Endothelial cell of hepatic sinusoid (primary cell): ENCODE data around the gene NARS2.

Source experiments
- in situ Hi-C: cut with HindIII; loops from 2 replicates; pipeline ENCODE4 v1.10.0; 2017; ENCODE audit warnings: low sequenced_read_pairs

Gene NARS2

DNA sequence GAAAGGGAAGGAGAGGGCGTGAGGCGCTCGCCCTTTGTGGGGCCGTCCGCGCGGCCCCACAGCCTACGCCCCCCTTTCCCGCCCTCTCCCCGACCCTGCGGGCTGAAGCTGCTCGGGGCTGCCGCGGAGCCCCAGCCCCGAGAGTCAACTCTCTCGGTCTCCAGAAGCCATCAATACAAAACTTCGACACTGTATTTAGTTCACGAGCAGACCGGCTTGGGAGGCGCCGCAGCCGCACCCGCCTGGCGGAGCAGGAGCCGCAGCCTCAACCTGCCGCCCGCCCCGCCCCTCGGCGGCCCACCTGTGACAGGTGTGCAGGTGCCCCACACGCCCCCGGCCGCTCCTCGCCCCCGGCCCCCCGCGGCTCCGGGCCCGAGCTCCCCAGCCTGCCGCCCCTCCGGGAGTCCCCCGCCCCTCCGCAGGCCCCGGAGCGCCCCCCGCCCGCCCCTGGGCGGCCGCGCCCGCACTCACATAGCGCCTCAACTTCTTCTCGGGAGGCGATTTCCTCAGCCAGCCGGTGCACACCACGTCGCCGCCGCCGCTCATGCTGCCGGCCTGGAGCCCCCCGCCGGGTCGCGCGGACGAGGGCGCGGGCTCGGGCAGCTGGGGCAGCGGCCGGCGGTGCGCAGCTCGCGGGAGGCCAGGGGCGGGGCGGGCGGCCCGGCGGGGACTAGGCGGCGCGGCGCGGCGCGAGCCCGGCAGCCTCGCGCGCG lies 157.3 kb downstream of the NARS2 start, which contains the start of gene GAB2:
TSS of gene GAB2 (minus strand) at position 646 of the 713 bp plus-strand sequence. CDS start at position 546, 100 bp downstream.
- in situ Hi-C loops: no loop called here

- in situ Hi-C loops: no loop called here
These were observed 158.1 kb downstream of the NARS2 start for GRCh38 chr11:78416285-78417174.

- in situ Hi-C loops: no loop called here
These were observed 159.3 kb downstream of the NARS2 start for GRCh38 chr11:78415338-78415737.

DNA sequence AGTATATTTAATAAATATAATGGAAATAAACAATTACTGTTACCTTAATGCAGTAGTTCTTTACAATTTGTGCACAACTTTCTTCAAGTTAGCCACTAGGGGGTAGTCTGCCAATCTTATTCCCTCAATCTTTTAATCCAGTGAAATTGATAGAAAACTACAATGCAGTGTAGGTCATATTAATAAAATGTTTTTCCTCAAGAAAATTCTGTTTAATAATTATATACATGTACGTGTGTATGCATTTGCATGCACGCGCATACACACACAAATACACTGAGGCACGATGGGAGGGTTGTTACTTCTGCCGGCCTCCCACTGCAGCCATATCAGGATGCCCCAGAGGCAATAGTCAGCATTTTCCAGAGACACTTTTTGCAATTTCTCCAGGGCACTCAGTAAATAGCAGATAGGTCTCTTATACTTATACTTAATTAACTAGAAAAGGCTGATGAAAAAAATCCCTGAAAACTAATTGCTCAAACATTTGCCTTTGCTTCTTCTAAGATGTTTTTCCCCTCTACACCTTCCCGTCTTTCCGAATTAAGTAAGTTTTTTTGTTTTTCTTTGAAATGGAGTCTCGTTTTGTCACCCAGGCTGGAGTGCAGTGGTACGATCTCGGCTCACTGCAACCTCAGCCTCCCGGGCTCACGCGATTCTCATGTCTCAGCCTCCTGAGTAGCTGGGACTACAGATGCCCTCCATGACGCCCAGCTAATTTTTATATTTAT lies 160.2 kb downstream of the NARS2 start:
- in situ Hi-C loops: no loop called here

DNA sequence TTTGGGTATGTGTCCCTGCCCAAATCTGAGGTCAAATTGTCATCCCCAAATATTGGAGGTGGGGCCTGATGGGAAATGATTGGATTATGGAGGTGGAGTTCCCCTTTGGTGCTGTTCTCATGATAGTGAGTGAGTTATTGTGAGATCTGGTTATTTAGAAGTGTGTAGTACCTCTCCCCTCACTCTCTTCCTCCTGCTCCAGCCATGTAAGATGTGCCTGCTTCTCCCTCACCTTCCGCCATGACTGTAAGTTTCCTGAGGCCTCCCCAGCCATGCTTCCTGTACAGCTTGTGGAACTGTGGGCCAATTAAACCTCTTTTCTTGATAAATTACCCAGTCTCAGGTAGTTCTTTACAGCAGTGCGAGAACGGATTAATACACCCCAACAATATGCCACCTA lies 166.0 kb downstream of the NARS2 start:
- in situ Hi-C loops: no loop called here

- in situ Hi-C loops: no loop called here
These were observed 168.0 kb downstream of the NARS2 start for GRCh38 chr11:78406568-78407196.

GRCh38 chr11:78405805-78406204 lies 168.9 kb downstream of the NARS2 start:
- in situ Hi-C loops: no loop called here

- in situ Hi-C loops: no loop called here
These were observed 170.9 kb downstream of the NARS2 start for GRCh38 chr11:78403781-78404180.

- in situ Hi-C loops: no loop called here
These were observed 171.8 kb downstream of the NARS2 start for GRCh38 chr11:78402847-78403246.

- in situ Hi-C loops: no loop called here
These were observed 174.0 kb downstream of the NARS2 start for GRCh38 chr11:78400702-78401101.

DNA sequence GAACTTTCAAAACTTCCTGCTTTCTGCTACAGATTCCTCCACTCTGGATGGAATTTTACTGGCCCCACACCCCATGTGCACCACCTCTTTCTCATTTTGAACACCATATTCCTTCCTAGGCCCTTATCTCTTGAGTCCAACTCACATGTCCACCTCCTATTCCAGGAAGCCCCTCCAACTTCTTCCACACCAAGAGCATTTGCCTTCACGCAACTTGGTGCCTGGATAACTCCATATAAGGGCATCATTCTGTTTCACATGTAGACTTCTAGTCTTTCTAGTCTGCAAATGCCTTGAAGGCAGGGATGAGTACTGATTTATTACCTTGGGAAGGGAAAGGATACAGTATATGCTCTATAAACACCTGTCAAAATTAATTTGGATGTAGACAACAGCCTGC lies 174.5 kb downstream of the NARS2 start:
- in situ Hi-C loops: no loop called here

- in situ Hi-C loops: no loop called here
These were observed 175.5 kb downstream of the NARS2 start for GRCh38 chr11:78399136-78399535.

GRCh38 chr11:78398715-78399114 lies 175.9 kb downstream of the NARS2 start:
- in situ Hi-C loops: no loop called here

DNA sequence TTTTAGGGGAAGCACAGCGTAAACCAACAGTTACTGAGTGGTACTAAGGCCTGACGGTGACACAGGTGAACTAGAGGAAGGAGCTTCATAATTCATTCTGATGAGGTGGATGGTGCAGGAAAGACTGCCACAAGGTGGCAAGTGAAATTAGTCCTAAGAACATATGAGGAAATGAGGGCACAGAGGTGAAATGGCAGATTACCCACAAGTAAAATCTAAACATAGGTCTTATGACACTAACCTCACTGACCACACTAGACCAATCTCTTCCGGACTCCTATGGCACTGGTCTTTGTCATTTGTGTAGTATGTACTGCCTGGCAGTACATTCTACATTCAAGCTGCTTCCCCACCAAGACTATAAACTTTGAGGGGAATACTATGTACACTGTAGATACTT lies 177.3 kb downstream of the NARS2 start:
- in situ Hi-C loops: no loop called here

DNA sequence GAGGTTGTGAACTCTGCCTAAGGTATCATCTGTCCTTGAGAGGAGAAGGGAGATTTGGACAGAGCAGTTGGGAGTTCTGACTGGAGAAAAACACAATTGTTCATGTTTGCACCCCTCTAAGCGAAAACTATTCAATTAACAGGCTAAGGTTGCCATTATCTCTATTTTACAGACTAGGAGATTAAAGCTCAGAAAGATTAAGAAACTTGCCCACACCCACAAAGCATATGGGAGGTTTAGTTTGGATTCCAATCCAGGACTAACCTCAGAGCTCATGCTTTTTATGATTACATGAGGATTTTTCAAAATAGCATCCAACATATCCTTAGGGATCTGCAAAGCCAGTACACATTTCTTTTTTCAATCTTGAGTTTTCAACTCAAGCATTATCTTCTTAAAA lies 179.1 kb downstream of the NARS2 start:
- in situ Hi-C loops: no loop called here

GRCh38 chr11:78392854-78393253 lies 181.8 kb downstream of the NARS2 start:
- in situ Hi-C loops: no loop called here

DNA sequence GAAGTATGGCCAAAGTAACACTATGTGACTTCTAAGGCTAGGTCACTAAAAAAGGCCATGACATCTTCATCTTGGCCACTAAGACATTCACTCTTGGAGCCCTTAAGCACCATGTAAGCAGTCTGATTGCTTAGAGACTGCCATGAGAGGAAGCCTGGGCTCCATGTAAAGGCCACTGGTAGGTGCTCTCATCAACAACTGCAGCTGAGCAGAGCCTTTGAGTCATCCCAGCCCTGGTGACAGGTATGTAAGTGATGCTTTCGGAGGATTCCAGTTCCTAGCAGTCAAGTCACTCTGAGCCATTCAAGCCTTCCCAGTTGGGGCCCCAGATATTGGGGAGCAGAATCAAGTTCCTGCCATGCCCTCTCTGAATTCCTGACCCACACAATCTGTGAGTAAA lies 183.2 kb downstream of the NARS2 start:
- in situ Hi-C loops: no loop called here

DNA sequence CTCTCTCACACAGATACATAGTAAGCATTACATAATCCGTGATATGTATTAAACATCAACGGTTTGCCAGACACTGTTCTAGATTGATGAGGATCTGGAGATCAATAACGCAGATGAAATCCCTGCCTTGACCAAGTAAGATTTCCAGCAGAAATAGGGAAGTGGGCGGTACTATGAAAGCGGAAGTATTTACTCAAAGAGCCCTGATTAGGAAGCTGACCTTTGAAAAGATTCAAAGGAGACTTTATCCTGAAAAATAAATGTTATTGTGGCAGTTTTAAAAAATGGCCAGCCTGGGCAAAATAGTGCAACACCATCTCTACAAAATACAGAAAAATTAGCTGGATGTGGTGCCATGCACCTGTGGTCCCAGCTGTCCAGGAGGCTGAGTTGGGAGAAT lies 183.9 kb downstream of the NARS2 start:
- in situ Hi-C loops: no loop called here

- in situ Hi-C loops: no loop called here
These were observed 188.3 kb downstream of the NARS2 start for GRCh38 chr11:78386215-78386941.
